ENCODE data around the gene JAK1. TPM values are rescaled to one million over a fixed set of nuclear protein-coding genes. Genes with fewer than 3 reads are reported as not detected.
A peak's percentile ranks its signal among the peaks of the same experiment; 100 is the strongest.

JAK1 gene
- total and polyA plus RNA-seq, 9 of the 15 experiments (the other 6 are each of a cell fraction or from before 2014, with no cell fraction given), result 9.7 to 44.1 (median 42.5) TPM

DNA sequence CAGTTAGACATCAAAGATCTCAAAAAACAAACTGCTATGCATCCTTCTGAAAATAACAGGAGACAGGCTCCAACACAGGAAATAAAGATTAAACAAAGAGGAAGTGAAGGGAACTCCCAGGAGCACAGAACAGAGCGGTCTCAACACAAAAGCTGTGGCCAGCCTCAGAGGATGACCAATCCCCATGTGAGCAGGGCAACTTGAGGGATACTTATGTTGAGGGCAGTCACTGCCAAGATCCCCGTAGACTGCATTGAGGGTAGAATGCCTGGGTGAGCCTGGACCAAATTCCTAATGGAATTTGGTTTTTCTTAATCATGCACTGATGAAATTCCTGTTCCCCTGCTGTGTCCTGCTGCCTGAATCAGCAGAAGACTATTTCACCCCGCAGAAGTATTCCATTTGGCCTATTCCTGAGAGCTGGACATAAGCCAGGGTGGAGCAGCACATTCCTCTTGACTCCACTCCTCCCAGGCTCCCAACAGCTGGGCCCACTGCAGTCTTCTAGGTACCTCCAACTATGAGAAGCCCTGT lies 49.0 kb downstream of the JAK1 start:
- no peaks in the 10 kb centered on the region for H3K27me3 ChIP-seq (ENCODE audit: control insufficient read depth in 2 of 2, insufficient read depth in 2 of 2, low read length in 2 of 2)
- BruUV-seq (replicated peaks), result no TSS peak
- 29% methylated on average over 3 of the region's 3 CpGs for WGBS (ENCODE audit: insufficient coverage, low coverage, missing lambda C conversion rate)
- H3K9me3 ChIP-seq (replicated peaks; ENCODE audit: control insufficient read depth, insufficient read depth, low read depth, low read length), result no peaks in the 10 kb centered on the region
- H3K27ac ChIP-seq (ENCODE audit: extremely low read depth, low read depth, low read length), result peak overlapping the region; percentile 10; the same call in 1 of the 3 replicates
- in situ Hi-C loops (cut with MboI), result no loop called here
- H3K36me3 ChIP-seq (ENCODE audit: control insufficient read depth, insufficient read depth, low read length), result no peaks in the 10 kb centered on the region
- FAIRE-seq (peak; percentile 23), DNase-seq (ENCODE audit: extremely low read depth in 1 of 4, low spot score in 3 of 4) (peak in 2 of 4 experiments; percentile 39 to 44), ATAC-seq (peak; percentile 69)
- H3K4me3 ChIP-seq, result no peak overlapping the region
- no peaks in the 10 kb centered on the region for H3K9me1 ChIP-seq (ENCODE audit: control insufficient read depth, insufficient read depth, low read length)
- ChIA-PET CTCF (ENCODE audit: low intra/inter-chr PET ratio) (no interaction called here), POLR2A (interaction anchor here (0.8 to 1.6 kb wide), 4 partner anchors 9 to 39 kb away, joined by 3 to 4 read pairs (median 4); no protein-coding TSS in a partner anchor)
- intact Hi-C loops (cut with micrococcal nuclease), result loop anchor here (1.0 to 5.0 kb wide), 2 partner anchors 50 to 53 kb away; partner anchors contain the start of gene JAK1
- no peak overlapping the region; a peak in 1 of 4 replicates for H3K9ac ChIP-seq (ENCODE audit: insufficient read depth in 1 of 2, low read depth in 2 of 2, low read length in 2 of 2)
- H3K79me2 ChIP-seq (ENCODE audit: control insufficient read depth, insufficient read depth, low read length), result peaks cover 51% of the 10 kb centered on the region
- peaks cover 13 to 50% of the 10 kb centered on the region in 2 experiments; a peak in 4 of 5 replicates for H3K4me1 ChIP-seq (replicated peaks in 1 of 2; ENCODE audit: control insufficient read depth in 2 of 2, insufficient read depth in 2 of 2, low read length in 2 of 2)
- peak overlapping the region; percentile 31; the same call in 1 of the 2 replicates for H3K4me2 ChIP-seq (ENCODE audit: insufficient read depth, low read length)
- H4K20me1 ChIP-seq (replicated peaks; ENCODE audit: control insufficient read depth, insufficient read depth, low read length), result 0 out of 2 replicates have a peak, but pooled peaks cover 6% of the 10 kb centered on the region
- H2AFZ ChIP-seq (ENCODE audit: low read depth, low read length), result no peak overlapping the region
- no peak for TF ChIP-seq EGR1 (conservative IDR thresholded peaks at IDR 0.05)
- peak; percentile 96 for TF ChIP-seq PRDM10 (IDR thresholded peaks at IDR 0.05; ENCODE audit: partially characterized antibody)
- no peak for TF ChIP-seq KLF1 (tag; IDR thresholded peaks at IDR 0.05)
- TF ChIP-seq JUND (IDR thresholded peaks at IDR 0.05; ENCODE audit: borderline replicate concordance, low read depth, low read length), result no peak
- peak; percentile 35; the same call in 1 of the 3 replicates for TF ChIP-seq JUND (tag; IDR thresholded peaks at IDR 0.05; ENCODE audit: borderline replicate concordance, low read depth, low read length)
- TF ChIP-seq ZNF165 (CRISPR knock-in tag; IDR thresholded peaks at IDR 0.05; ENCODE audit: borderline replicate concordance), result no peak
- no peak for TF ChIP-seq ZNF830 (CRISPR knock-in tag; IDR thresholded peaks at IDR 0.05)
- TF ChIP-seq ATF7 (IDR thresholded peaks at IDR 0.05), result peak; percentile 83
- TF ChIP-seq GATAD2A (IDR thresholded peaks at IDR 0.05), result no peak
- peak; percentile 35; the same call in 1 of the 2 replicates for TF ChIP-seq CTBP1 (IDR thresholded peaks at IDR 0.05; ENCODE audit: borderline replicate concordance)

Data from K562 (cell line).